DMS 273 (cell line): ENCODE data around the gene ACAP2.
"Not testable (repeated sequence)": the region's sequence is repeated elsewhere in the genome, so short reads cannot be mapped to it uniquely, and the experiment has no call there.

Experiments
- DNase-seq: peaks from one replicate; lab custom pipeline; 2025; ENCODE audit not compliant: unreplicated experiment; lab: John Stamatoyannopoulos, UW

Gene ACAP2

GRCh38 chr3:195394024-195394423, 48.8 kb downstream of the ACAP2 start:
- DNase-seq, result no peak

- no peak for DNase-seq
Measured at GRCh38 chr3:195388380-195388779, 54.4 kb downstream of the ACAP2 start.

- DNase-seq, result no peak
Measured at GRCh38 chr3:195386739-195387138, 56.1 kb downstream of the ACAP2 start.

GRCh38 chr3:195385526-195385925, 57.3 kb downstream of the ACAP2 start:
- no peak for DNase-seq

- DNase-seq, result no peak
Measured at GRCh38 chr3:195384952-195385351, 57.9 kb downstream of the ACAP2 start.

- no peak for DNase-seq
Measured at GRCh38 chr3:195372220-195372619, 70.6 kb downstream of the ACAP2 start.

GRCh38 chr3:195366200-195366925, 76.5 kb downstream of the ACAP2 start:
- no peak for DNase-seq

GRCh38 chr3:195365371-195365770, 77.4 kb downstream of the ACAP2 start:
- no peak for DNase-seq

- DNase-seq, result not testable (repeated sequence)
Measured at GRCh38 chr3:195357797-195358196, 85.0 kb downstream of the ACAP2 start.

- no peak for DNase-seq
Measured at GRCh38 chr3:195356151-195357086, 86.4 kb downstream of the ACAP2 start.

GRCh38 chr3:195354009-195354408, 88.8 kb downstream of the ACAP2 start:
- DNase-seq, result not testable (repeated sequence)

GRCh38 chr3:195352895-195353488, 89.8 kb downstream of the ACAP2 start:
- DNase-seq, result peak; percentile 24

GRCh38 chr3:195348426-195349115, 94.2 kb downstream of the ACAP2 start:
- DNase-seq, result no peak

GRCh38 chr3:195337747-195338146, 105.1 kb downstream of the ACAP2 start:
- no peak for DNase-seq

- no peak for DNase-seq
Measured at GRCh38 chr3:195334967-195335366, 107.9 kb downstream of the ACAP2 start.

GRCh38 chr3:195319060-195319459, 123.8 kb downstream of the ACAP2 start:
- peak; percentile 9 for DNase-seq

GRCh38 chr3:195312714-195313113, 130.1 kb downstream of the ACAP2 start:
- DNase-seq, result no peak

GRCh38 chr3:195307711-195308110, 135.1 kb downstream of the ACAP2 start:
- DNase-seq, result no peak

GRCh38 chr3:195306369-195306768, 136.5 kb downstream of the ACAP2 start:
- no peak for DNase-seq

GRCh38 chr3:195302431-195302830, 140.4 kb downstream of the ACAP2 start:
- DNase-seq, result no peak

- no peak for DNase-seq
Measured at GRCh38 chr3:195297446-195297845, 145.4 kb downstream of the ACAP2 start.
